Activated CD8-positive, alpha-beta T cell treated with anti-CD3 and anti-CD28 coated beads for 36 hours (primary cell): ENCODE results near the gene SLC6A11. TPM values are rescaled to one million over a fixed set of nuclear protein-coding genes. Genes with fewer than 3 reads are reported as not detected.
A peak's percentile ranks its signal among the peaks of the same experiment; 100 is the strongest.

ENCODE experiments used
- ATAC-seq: fragments of 200-7000 bp; cut with Tn5 transposase; one replicate; pipeline ENCODE4 v1.10.0; 2021; ENCODE audit warnings: mild to moderate bottlenecking, moderate library complexity
- CTCF ChIA-PET: fragments of 350-600 bp; sonication (Branson Sonifier 250); formaldehyde crosslinking; loops from one replicate; lab custom pipeline; 2021; ENCODE audit warnings: antibody characterized with exemption; lab: Charles Lee
- POLR2A ChIA-PET: fragments of 350-600 bp; sonication (Branson Sonifier 250); formaldehyde crosslinking; loops from one replicate; lab custom pipeline; 2021; ENCODE audit warnings: antibody characterized with exemption; lab: Charles Lee
- DNase-seq: peaks from one replicate; pipeline ENCODE4 v3.0.0-alpha.2; 2020
- H3K27ac Mint-ChIP-seq: one replicate; pipeline ENCODE4 v1.8.0; 2021; ENCODE audit warnings: mild to moderate bottlenecking, mixed read lengths
- H3K27me3 Mint-ChIP-seq: one replicate; pipeline ENCODE4 v1.8.0; 2021; ENCODE audit warnings: mixed read lengths
- H3K36me3 Mint-ChIP-seq: one replicate; pipeline ENCODE4 v1.8.0; 2021; ENCODE audit warnings: low read depth, mixed read lengths
- H3K4me1 Mint-ChIP-seq: one replicate; pipeline ENCODE4 v1.8.0; 2021; ENCODE audit warnings: low read depth, mixed read lengths
- H3K4me3 Mint-ChIP-seq: one replicate; pipeline ENCODE4 v1.8.0; 2021; ENCODE audit warnings: mild to moderate bottlenecking, moderate library complexity, mixed read lengths
- H3K9me3 Mint-ChIP-seq: one replicate; pipeline ENCODE4 v1.8.0; 2021; ENCODE audit warnings: mixed read lengths
- intact Hi-C: fragments of 100-400 bp; cut with micrococcal nuclease; formaldehyde crosslinking; loops from one replicate; pipeline ENCODE4 v1.10.0; 2022
- total RNA-seq, 2 experiments: library from RNA; stranded (reverse); gene quantifications; one replicate each; pipeline ENCODE4 v1.2.3, GENCODE V29; 2021
- TF ChIP-seq, protein P1 (sequence below): fragments of 200-600 bp; IDR thresholded peaks from one replicate; pipeline ENCODE4 v1.8.0; 2022; ENCODE audit warnings: antibody characterized with exemption, mild to moderate bottlenecking

The SLC6A11 gene
- total RNA-seq, 2 experiments from 2014 or later = not detected

GRCh38 chr3:10982782-10983181 is 166.8 kb downstream of the SLC6A11 start:
- TF ChIP-seq, protein P1, sequence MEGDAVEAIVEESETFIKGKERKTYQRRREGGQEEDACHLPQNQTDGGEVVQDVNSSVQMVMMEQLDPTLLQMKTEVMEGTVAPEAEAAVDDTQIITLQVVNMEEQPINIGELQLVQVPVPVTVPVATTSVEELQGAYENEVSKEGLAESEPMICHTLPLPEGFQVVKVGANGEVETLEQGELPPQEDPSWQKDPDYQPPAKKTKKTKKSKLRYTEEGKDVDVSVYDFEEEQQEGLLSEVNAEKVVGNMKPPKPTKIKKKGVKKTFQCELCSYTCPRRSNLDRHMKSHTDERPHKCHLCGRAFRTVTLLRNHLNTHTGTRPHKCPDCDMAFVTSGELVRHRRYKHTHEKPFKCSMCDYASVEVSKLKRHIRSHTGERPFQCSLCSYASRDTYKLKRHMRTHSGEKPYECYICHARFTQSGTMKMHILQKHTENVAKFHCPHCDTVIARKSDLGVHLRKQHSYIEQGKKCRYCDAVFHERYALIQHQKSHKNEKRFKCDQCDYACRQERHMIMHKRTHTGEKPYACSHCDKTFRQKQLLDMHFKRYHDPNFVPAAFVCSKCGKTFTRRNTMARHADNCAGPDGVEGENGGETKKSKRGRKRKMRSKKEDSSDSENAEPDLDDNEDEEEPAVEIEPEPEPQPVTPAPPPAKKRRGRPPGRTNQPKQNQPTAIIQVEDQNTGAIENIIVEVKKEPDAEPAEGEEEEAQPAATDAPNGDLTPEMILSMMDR = no peak
- no peaks in the 10 kb centered on the region for H3K36me3 Mint-ChIP-seq
- H3K27me3 Mint-ChIP-seq = peaks cover 15% of the 10 kb centered on the region
- no peak overlapping the region for H3K4me3 Mint-ChIP-seq
- DNase-seq = no peak
- intact Hi-C loops = no loop called here
- POLR2A ChIA-PET = no interaction called here
- H3K9me3 Mint-ChIP-seq = no peaks in the 10 kb centered on the region
- H3K4me1 Mint-ChIP-seq = peaks cover 2% of the 10 kb centered on the region
- CTCF ChIA-PET = interaction anchor here (0.6 to 3.0 kb wide), 9 partner anchors 13 to 656 kb away, joined by 3 to 19 read pairs (median 3); no protein-coding TSS in a partner anchor
- no peak for ATAC-seq
- H3K27ac Mint-ChIP-seq = no peak overlapping the region

DNA sequence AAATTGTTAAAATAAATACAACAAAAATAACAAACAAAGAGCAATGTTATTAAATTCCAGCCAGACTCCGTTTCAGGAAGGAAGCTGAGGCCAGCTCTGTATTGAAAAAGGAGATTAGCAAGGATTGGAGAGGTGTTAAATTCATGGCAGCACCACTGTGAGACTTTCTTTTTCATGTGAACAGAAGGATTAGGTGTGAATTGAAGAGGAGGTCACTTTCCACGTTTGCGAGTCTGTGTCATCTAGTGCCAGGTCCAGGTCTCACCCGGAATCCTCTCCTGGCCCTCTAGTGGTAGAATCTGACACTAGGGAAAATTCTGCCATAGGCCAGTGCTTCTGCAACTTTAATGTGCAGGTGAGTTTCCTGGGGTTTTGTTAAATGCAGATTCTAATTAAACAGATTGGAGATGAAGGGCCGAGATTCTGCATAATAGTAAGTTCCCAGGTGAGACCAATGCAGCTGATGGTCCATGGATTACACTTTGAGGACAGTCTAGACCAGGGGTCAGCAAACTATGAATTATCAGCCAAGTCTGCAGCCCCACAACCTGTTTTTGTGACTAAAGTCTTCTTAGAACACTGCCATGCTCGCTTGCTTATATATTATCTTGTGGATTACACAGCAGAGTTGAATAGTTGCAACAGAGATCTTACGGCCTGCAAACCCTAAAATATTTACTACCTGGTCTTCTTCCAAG is 167.3 kb downstream of the SLC6A11 start:
- ChIA-PET POLR2A (no interaction called here), CTCF (interaction anchor here (0.6 to 3.0 kb wide), 8 partner anchors 13 to 655 kb away, joined by 3 to 19 read pairs (median 4); no protein-coding TSS in a partner anchor)
- TF ChIP-seq, protein P1 = peak; percentile 72

DNA sequence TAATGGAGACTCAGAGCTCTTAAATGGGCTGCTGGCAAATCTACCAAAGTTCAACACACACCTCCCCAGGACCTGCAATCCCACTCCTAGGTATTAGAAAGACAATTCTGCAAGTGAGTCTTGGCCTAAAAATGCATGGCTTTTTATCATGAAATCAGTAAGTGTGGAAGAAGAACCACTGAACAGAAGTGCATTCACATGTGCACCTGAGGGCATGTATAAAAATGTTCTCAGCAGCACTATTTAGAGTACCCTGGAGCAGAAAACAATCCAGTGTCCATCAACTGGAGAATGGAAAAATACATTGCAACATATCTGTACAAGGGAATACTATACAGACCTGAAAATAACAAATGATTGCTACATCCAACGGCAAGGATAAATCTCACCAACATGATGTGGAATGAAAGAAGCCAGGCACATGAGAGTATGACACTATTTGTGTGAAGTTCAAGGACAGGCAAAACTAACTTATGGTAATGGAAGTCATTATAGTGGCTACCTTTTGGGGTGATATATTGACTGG is 168.4 kb downstream of the SLC6A11 start:
- Mint-ChIP-seq H3K4me3 (no peak overlapping the region), H3K27me3 (peaks cover 11% of the 10 kb centered on the region), H3K27ac (no peak overlapping the region), H3K4me1 (peaks cover 2% of the 10 kb centered on the region), H3K36me3 (no peaks in the 10 kb centered on the region), H3K9me3 (no peaks in the 10 kb centered on the region)
- no peak for DNase-seq
- ChIA-PET POLR2A (no interaction called here), CTCF (interaction anchor here (1.6 to 3.0 kb wide), 2 partner anchors 19 to 38 kb away, joined by 5 to 19 read pairs; no protein-coding TSS in a partner anchor)
- intact Hi-C loops = no loop called here
- TF ChIP-seq, protein P1 = no peak
- no peak for ATAC-seq

More for the DNA sequence above, 167.3 kb downstream of the SLC6A11 start:
- ATAC-seq (no peak), DNase-seq (peak; percentile 12)
- Mint-ChIP-seq H3K9me3 (no peaks in the 10 kb centered on the region), H3K4me3 (no peak overlapping the region), H3K4me1 (peaks cover 2% of the 10 kb centered on the region), H3K27ac (no peak overlapping the region), H3K36me3 (no peaks in the 10 kb centered on the region), H3K27me3 (peaks cover 15% of the 10 kb centered on the region)
- intact Hi-C loops = no loop called here

GRCh38 chr3:10985181-10985580 is 169.2 kb downstream of the SLC6A11 start:
- CTCF ChIA-PET = no interaction called here
- intact Hi-C loops = no loop called here

More at GRCh38 chr3:10985181-10985580, 169.2 kb downstream of the SLC6A11 start:
- Mint-ChIP-seq H3K4me3 (no peak overlapping the region), H3K27me3 (peaks cover 14% of the 10 kb centered on the region), H3K9me3 (no peaks in the 10 kb centered on the region), H3K27ac (no peak overlapping the region), H3K4me1 (peaks cover 2% of the 10 kb centered on the region), H3K36me3 (no peaks in the 10 kb centered on the region)
- TF ChIP-seq, protein P1 = no peak
- ATAC-seq (no peak), DNase-seq (no peak)
- POLR2A ChIA-PET = no interaction called here
